Epidermal melanocyte (primary cell): Measurements from ENCODE around the gene PLA2G2E.
"Not testable (repeated sequence)": the region's sequence is repeated elsewhere in the genome, so short reads cannot be mapped to it uniquely, and the experiment has no call there.

Experiments used
- DNase-seq: peaks from one replicate; pipeline ENCODE4 v3.0.0; 2011; ENCODE audit warnings: low spot score; ENCODE audit not compliant: insufficient read length

Gene PLA2G2E

GRCh38 chr1:19932866-19933265 lies 9.4 kb upstream of the PLA2G2E start:
- no peak for DNase-seq

GRCh38 chr1:19927130-19927421 lies 3.7 kb upstream of the PLA2G2E start:
- not testable (repeated sequence) for DNase-seq

- no peak for DNase-seq
Observed at GRCh38 chr1:19926296-19927129, 3.1 kb upstream of the PLA2G2E start.

GRCh38 chr1:19925342-19926070 lies 2.1 kb upstream of the PLA2G2E start:
- no peak for DNase-seq

- no peak for DNase-seq
Observed at GRCh38 chr1:19923953-19924346, 533 bp upstream of the PLA2G2E start.

- no peak for DNase-seq
Observed at GRCh38 chr1:19922015-19922688, 1.3 kb downstream of the PLA2G2E start.

GRCh38 chr1:19921310-19921709 lies 2.1 kb downstream of the PLA2G2E start:
- DNase-seq = no peak

- no peak for DNase-seq
Observed at GRCh38 chr1:19920132-19920710, 3.2 kb downstream of the PLA2G2E start.

- peak; percentile 86 for DNase-seq
Observed at GRCh38 chr1:19918057-19918456, 5.4 kb downstream of the PLA2G2E start.

GRCh38 chr1:19910650-19911049 lies 12.8 kb downstream of the PLA2G2E start:
- no peak for DNase-seq

- no peak for DNase-seq
Observed at GRCh38 chr1:19909971-19910370, 13.4 kb downstream of the PLA2G2E start.

- DNase-seq = no peak
Observed at GRCh38 chr1:19909392-19909791, 14.0 kb downstream of the PLA2G2E start.

- DNase-seq = no peak
Observed at GRCh38 chr1:19907456-19907855, 16.0 kb downstream of the PLA2G2E start.

GRCh38 chr1:19903621-19904020 lies 19.8 kb downstream of the PLA2G2E start:
- DNase-seq = no peak

GRCh38 chr1:19901653-19902052 lies 21.8 kb downstream of the PLA2G2E start:
- no peak for DNase-seq

GRCh38 chr1:19894218-19894617 lies 29.2 kb downstream of the PLA2G2E start:
- no peak for DNase-seq

- DNase-seq = no peak
Observed at GRCh38 chr1:19893687-19894086, 29.7 kb downstream of the PLA2G2E start.

- no peak for DNase-seq
Observed at GRCh38 chr1:19892628-19893168, 30.7 kb downstream of the PLA2G2E start.

GRCh38 chr1:19892129-19892528 lies 31.3 kb downstream of the PLA2G2E start:
- no peak for DNase-seq

GRCh38 chr1:19889656-19890055 lies 33.8 kb downstream of the PLA2G2E start:
- no peak for DNase-seq

- DNase-seq = no peak
Observed at GRCh38 chr1:19888112-19888511, 35.3 kb downstream of the PLA2G2E start.

GRCh38 chr1:19885821-19886220 lies 37.6 kb downstream of the PLA2G2E start:
- DNase-seq = no peak
